Astrocyte (in vitro differentiated cells and primary cell): ENCODE results near the gene NCAM2.

Experiments used
- EZH2 ChIP-seq: IDR thresholded peaks from 2 replicates; pipeline ENCODE4 v1.6.1; 2012; ENCODE audit warnings: mild to moderate bottlenecking, low read length, inconsistent platforms; ENCODE audit not compliant: insufficient read depth
- TF ChIP-seq, protein P1 (sequence below): IDR thresholded peaks from 2 replicates; pipeline ENCODE4 v1.5.1; 2011; ENCODE audit warnings: low read depth, mild to moderate bottlenecking, inconsistent platforms, low read length, moderate library complexity; ENCODE audit not compliant: insufficient read depth

GRCh38 chr21:21151231-21151630, 153.0 kb downstream of the NCAM2 start:
- TF ChIP-seq, protein P1, sequence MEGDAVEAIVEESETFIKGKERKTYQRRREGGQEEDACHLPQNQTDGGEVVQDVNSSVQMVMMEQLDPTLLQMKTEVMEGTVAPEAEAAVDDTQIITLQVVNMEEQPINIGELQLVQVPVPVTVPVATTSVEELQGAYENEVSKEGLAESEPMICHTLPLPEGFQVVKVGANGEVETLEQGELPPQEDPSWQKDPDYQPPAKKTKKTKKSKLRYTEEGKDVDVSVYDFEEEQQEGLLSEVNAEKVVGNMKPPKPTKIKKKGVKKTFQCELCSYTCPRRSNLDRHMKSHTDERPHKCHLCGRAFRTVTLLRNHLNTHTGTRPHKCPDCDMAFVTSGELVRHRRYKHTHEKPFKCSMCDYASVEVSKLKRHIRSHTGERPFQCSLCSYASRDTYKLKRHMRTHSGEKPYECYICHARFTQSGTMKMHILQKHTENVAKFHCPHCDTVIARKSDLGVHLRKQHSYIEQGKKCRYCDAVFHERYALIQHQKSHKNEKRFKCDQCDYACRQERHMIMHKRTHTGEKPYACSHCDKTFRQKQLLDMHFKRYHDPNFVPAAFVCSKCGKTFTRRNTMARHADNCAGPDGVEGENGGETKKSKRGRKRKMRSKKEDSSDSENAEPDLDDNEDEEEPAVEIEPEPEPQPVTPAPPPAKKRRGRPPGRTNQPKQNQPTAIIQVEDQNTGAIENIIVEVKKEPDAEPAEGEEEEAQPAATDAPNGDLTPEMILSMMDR, result no peak
- TF ChIP-seq EZH2, result no peak
